ENCODE data around the gene MED14.

MED14 gene

DNA sequence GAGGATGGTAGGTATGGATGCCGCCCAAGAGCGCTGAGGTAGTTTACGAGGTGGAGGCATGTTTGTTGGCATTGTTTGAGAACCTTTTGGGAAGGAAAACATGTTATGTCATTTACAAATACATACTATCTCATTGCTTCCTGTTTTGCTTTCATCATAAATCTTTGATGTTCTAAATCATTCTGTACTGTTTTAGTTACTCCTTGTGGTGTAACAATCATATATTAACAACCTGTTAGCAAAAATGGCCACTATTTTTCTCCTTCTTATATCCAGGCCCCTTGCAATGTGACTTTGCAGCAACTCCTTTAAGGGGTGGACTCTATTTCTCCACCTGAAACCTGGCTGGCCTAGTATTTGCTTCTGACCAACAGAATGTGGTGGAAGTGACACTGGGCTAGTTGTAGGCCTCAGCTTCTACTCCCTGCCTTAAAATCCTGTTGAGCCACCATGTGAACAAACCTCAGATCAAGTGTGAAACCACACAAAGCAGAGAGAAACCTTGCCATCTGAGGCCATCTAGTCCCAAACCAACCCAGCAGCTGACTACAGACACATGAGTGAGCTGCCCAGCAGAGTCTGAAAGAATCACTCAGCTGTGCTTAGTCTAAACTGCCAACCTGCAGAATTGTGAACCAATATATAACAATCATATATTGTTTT lies 72.1 kb downstream of the MED14 start:
- DNase-seq = no peak

DNA sequence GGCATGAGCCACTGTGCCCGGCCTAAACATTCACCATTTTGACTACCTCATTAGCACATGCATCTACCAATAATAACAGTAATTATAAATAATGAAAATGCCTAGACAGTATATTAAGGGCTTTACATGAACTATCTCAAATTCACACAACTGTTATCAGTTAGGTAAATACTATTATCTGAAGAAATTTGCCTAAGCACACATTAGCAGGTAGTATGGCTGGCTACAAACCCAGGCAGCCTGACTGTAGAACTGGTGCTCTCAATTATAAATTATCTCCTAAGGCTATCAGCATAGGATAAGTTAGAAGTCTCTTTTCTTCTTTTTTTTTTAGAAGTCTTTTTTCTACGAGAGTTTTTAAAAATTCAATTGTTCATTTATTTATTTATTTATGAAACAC lies 73.9 kb downstream of the MED14 start:
- DNase-seq = no peak

DNA sequence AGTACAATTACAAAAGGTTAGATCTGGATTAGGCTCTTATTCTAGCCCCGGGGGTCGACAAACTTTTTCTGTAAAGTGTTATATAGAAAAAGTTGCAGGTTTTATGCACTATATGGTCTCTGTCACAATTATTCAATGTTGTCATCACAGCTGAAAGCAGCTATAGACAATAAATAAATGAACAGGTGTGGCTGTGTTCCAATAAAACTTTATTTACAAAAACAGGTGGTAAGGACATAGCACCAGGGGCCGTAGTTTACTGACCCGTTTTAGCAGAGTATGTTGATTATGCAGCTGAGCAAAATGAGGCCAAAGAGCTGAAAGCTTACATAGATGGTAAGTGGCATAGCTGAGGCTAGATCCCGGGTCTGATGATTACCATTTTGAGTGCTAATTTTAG lies 75.0 kb downstream of the MED14 start:
- no peak for DNase-seq

DNA sequence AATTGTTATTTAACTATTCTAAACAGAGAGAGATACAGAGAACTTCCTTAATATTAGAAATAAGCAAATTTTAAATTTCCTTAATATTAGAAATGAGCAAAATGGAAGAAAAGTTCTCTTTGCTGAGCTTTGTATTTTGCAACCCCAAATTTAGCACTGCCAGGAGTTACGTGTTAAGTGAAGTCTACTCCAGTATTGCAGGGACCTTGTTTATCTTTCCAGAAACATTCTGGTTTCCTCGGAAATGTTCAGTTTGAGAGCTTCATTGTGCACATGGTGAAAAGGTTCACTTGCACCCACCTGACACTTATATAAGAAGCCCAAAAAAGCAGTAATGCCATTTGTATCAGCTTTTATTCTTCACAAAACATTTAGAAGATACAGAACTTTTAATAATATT lies 81.8 kb downstream of the MED14 start:
- DNase-seq = no peak

DNA sequence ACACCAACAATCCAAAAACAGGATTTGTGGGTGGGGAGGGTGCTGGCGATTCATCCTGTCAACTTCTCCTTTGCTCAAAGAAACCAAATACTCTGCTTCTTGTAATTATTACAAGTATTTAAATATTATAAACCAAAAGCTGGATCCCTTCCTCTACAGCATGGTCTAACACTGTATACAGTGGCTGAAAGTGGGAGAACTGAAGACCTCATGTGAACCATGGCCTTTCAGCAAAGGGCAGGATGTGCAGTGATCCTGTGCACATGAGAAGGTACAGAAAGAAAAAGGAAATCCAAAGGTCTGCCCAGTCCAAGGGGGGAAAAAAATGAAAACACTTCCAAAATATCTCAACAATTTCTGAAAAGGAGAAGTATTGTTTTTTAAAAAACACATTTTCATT lies 82.7 kb downstream of the MED14 start:
- DNase-seq = no peak

DNA sequence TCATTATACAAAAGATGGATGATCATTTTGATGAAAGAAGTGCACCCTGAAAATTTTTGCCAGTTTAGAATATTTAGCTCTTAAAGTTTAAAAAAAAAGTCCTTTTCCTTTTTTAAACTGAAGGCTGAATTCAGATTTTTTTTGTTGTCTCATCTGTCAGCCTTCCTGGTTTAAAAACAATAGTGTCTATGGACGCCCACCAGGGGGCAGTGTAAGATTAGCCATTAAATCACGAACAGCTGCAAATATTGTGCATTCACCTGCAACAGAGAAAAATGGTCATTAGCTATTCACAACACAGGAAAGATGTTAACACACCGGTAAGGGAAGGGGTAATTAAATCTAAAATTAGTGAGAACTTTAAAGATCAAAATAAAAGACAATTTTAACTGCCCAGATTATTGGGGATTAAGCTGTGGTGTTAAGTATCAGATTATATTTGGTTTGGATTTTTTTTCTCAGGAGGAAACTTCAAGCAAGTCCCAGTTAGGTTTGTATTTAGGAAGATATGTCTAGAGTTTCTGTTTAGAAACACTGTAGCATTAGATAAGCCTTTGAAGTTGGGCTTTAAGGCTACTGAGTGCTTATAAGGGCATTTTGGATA lies 83.6 kb downstream of the MED14 start:
- DNase-seq = peak; percentile 40

DNA sequence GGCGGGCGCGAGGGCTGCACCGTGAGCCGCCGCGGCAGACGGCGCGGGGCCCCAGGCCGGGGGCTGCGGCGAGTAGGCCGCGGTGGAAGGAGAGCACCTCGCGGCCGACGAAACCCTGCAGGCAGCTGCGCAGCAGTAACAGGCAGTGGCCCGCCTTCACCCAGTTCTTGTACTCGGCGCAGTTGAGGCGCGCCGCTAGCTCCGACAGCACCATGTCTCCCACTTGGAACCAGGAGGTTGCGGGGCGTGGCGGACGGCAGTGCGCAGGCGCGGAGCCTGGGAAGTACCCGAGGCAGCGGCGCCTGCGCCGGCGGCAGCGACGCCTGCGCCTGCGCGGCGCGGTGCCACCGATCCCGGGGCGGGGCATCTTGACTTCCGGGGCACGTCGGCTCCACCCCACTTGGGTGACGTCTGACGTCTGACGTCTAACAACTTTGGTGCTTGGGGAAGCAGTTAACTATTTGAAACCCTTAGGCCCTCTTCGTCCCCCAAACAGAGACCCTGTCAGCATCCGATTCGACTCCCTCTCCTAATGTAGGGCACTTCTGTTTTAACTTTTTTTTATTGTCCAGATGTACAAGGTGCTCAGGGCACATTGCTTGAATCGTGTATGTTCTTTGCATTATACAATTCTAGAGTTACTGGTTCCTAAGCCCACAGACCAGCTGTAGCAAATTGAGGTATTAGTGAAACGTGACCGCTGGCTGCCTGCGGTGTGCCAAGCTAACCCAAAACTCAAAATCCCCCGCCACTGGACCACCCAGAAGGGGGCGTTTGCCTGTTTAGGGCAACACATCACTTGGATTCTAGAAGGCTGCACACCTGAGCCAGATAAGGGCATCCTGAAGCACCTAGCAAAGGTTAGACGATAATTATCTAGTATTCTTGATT lies 87.8 kb downstream of the MED14 start, which contains the start of gene CXorf38:
TSS of gene CXorf38 (minus strand) at position 255 of the 891 bp plus-strand sequence. CDS start at position 214, 41 bp downstream.
- DNase-seq = peak; percentile 87

DNA sequence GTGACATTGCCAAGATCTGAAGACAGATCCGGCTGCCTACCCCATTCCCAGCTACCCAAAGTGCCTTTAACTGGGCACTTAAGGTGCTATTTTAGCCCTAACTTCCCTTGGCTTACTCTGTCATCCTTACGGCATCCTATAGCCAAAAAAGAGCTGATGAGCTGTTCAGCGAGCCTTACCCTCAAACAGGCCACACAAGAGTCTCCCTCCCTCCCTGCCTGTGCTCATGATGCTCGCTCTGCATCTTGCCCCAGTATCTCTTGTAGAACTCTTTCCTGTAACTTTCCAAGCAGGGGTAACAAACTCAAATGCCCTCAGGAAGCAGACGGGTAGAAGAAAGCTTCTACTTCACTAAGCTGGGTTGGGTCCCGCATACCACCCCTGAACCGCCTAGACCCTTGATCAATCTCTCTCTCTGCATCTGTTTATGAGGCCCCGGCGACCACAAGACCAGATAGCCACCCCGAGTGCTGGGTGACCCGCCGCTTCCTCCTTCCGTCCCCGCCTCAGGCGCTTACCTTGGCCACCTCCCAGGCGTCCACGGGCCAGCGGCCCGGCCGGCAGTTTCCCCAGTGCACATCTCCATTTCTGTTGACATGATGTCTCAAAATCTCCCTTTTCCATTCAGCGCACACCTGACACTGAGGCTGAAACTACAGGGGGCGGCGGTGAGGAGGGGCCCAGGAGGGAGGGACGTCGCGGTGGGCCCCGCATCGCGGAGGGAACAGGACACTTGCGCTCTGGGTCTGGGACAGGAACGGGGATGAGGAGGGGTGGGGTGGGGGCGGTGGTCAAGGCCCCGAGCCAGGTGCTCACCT lies 88.6 kb downstream of the MED14 start:
- DNase-seq = peak; percentile 8

DNA sequence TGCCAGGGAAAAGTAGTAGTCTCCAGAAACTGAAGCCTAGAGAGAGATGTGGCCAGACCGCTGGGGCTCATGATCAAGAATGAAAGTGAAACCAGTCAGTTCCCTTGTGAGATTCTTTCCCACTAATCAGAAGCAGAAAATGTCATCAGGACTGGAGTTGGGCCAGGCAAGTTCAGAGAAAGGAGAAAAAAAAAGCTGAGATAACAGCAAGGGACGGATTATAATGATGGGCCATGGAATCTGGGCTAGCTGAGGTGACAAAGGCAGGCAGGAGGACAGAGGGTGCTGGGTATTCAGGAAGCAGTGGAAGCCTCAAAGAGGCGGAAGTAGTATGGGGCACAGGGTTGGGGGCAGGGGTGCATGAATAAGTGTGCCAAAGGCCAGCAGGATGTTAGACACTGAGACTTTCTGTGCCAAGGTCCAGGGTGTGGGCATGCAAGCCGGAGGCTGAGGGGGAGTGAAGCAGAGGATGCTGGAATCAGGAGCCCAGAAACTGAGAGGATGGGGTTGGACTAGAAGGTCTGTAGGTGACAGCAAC lies 90.5 kb downstream of the MED14 start:
- peak; percentile 29 for DNase-seq

DNA sequence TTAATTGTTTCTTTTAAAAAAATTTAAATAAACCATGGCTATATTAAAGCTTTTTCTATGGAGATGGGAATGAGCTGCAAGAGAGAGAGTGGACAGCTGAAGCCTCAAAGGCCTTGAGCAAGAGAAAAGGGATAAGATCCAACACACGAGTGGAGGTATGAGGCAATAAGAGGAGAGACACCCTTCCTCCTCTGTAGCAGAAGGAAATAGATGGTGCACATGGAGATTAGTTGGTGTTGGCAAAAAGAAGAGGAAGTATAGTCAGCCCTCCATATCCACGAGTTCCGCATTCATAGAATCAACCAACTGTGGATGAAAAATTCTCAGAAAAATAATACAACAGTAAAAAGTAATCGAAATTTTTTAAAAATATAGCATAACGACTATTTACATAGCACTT lies 91.2 kb downstream of the MED14 start:
- DNase-seq = no peak

DNA sequence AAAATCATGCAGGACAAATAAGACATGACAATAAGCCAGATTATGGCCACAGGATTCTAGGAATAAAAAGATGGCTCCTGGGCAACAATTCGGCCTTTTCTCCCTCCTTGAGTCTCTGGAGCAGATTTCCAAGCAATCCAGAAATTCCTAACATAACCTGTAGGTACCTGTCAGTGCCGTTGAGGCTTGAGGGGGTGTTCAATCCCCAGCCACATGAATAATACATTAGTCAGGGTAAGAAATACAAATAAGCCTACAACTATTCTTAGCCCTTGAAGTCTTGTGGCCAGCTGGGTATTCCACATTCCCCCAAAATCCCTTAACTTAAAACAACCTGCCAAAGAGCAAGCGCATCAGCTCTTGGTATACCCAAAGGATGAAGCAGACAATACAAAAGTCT lies 97.7 kb downstream of the MED14 start:
- no peak for DNase-seq

DNA sequence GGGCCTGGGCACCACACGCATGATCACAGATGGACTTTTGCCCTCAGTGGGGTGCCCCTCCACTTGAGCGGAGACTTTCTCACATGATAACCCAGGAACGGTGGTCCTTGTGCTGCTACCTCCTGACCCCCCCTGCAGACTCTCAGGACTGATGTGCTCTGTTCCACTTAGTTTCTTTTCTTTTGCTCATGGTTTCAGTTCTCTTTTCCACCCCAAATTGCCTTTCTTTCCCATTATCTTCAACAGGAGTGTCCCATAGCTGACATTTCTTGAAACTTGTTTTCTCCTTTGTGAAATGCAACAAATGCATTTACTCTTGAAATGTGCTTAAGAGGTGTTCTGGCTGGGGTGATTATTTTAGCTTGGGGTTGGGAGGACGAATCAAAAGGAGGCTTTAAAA lies 103.1 kb downstream of the MED14 start:
- no peak for DNase-seq

DNA sequence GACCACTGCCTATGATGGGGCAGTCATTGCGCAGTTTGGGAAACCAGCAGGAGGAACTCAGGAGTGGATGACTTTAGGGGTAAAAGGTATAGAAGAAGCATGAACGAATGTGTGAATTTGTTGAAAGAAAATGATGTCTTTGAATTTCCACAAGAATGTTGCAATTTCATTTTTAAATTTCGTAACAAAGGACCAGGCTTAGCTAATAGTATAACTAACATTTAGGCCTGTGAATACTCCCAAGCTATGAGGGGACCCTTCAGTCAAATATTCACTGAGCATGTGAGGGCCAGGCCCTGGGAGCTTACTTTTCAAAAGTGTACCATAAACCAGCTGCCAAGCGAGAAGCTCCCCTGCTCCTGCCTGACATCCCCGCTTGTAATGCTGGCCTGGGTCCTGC lies 106.8 kb downstream of the MED14 start:
- DNase-seq = no peak

DNA sequence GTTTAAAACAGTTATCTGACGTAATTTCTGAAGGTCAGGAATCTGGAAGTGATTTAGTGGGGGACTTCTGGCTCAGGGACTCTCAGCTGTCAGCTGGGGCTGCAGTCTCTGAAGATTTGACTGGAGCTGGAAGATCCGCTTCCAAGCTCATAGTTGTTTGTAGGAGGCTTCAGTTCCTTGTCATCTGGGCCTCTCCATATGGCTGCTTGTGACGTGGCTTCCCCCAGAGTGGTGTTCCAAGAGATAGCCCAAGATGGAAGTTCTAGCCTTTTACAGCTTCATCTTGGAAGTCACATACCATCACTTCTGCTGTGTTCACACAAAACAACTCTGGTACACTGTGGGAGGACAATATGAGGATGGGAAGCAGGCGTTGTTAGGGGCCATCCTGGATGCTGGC lies 110.0 kb downstream of the MED14 start:
- no peak for DNase-seq

DNA sequence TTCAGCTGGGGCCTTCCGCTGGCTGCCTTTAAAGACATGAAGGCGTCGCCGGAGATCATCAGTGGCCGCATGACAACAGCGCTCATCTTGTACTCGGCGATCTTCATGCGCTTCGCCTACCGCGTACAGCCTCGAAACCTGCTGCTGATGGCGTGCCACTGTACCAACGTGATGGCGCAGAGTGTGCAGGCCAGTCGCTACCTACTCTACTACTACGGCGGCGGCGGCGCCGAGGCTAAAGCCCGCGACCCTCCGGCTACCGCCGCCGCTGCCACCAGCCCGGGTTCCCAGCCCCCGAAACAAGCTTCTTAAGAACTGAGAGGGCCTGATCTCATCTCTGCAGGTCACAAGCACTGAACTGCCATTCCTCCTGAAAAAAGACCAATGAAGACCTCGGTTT lies 111.7 kb downstream of the MED14 start:
- DNase-seq = no peak

DNA sequence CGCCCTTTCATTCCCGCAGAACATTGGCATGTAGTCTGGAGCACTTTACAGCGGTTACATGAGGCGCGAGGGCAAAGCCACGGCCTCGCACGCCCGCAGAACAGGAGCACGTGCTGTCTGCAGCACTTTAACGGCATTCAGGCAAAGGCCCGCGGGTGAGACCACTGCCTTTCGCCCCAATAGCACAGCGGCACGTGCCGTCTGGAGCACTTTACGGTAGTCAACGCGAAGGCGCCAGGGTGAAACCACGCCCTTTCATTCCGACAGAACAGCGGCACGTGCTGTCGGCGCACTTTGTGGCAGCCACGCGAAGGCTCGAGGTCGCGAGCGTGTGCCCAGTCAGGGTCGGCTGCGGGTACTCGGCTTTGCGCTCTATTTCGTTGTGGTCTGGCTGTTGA lies 112.2 kb downstream of the MED14 start, which contains the start of gene MPC1L:
TSS of gene MPC1L (plus strand) at position 290 of the 398 bp plus-strand sequence. CDS start 138 bp downstream, outside the sequence.
- DNase-seq = no peak

DNA sequence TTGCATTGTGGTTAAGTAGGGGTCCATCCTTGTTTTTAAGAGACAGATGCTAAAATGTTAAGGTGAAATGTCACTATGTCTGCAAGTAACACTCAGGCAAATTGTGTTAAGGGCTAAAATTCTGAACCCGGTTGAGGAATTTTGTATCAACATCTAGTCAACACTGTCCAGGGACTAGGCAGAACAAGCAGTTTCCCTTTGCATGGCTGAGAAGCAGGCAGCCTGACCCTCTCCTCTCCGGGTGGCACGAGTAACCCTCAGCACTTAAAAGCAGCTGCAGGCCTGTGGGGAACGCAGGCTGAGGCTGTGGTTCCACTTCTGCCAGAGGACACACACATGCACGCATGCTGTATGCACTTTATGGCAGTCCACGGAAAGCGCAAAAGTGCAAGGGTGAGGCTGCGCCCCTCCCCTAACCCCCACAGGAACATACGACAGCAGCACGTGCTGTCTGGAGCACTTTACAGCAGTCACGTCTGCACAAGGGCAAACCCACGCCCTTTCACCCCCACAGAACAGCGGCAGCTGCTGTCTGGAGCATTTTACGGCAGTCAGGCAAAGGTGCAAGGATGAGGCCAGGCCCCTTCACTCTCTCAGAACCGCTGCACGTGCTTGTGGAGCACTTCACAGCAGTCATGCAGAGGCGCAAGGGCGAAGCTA lies 112.7 kb downstream of the MED14 start:
- no peak for DNase-seq

DNA sequence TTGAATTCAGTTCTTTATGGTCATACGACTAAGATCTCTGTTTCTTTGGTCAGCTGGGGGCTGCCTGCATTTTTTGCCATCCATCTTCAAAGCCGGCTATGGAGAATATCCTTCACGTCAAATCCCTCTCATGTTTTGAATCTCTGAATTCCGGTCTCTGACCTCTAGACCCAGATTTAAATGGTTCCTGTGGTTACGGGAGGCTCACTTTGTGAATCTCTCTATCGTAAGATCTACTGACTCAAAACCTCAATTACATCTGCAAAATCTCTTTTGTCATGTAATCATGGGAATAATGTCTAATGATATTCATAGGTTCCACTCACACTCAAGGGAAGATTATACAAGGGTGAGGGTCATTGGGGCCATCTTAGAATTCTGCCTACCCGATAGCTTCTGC lies 117.8 kb downstream of the MED14 start:
- no peak for DNase-seq

DNA sequence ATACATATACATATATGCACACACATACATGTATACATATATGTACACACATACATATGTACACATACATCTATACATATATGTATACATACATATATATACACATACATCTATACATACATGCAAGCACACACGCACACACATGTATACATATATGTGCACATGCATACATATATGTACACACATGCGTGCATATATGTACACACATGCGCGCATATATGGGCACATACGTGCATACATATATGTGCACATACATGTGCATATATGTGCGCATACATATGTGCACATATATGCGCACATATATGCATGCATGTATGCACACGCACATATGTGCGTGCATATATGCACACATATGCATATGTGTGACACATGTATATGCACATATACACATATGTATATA lies 119.4 kb downstream of the MED14 start:
- DNase-seq = no peak

DNA sequence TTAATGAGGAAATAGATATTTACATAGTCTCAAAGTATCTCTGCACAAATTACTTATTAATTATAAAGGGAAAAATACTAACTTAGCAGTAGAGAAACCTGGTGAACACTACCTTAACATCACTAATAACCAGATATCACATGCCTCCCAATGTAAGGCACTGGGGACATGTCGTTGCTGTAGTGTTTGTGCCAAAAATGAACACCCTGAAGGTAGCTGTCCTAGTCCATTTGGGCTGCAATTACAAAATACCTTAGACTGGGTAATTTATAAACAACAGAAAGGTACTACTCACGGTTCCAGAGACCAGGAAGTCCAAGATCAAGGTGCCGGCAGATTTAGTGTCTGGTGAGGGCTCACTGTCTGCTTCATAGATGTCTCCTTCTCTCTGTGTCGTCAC lies 122.8 kb downstream of the MED14 start:
- DNase-seq = no peak

DNA sequence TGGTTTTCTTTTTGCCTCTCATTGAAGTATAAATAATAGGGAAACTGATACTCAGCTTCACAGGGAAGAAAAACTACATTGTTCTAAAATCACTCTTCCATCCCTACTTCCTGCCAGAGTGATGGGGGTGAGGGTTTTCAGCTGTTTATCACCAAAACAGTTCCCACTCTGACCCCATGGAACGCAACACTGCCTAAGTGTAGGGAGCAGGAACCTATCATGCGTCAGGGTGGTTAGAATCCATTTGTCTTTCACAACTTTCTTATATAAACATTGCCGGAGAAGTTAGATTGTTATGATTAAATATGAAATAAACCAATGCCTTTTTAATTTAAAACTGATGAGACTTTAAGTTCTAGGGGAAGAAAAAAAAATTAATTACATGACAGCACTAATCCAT lies 128.0 kb downstream of the MED14 start:
- no peak for DNase-seq

DNA sequence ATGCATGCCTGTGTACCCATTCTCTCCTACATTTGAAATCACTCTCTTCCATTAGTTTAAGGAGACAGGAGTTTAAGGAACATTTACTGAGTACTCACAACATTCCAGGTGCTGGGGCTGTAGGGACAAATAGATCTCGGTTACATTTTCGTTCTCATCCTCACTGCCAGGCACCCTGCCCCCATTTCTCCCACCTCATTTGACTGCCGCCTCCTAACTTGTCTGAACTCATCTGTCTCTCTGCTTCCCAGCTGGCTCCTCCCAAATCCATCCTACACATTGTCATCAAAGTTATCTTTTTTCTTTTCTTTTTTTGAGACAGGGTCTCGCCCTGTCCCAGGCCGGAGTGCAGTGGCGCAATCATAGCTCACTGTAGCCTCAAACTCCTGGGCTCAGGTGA lies 131.9 kb downstream of the MED14 start:
- DNase-seq = no peak

All from activated effector memory CD4-positive, alpha-beta T cell treated with Interleukin-2 at 50 U/mL for 16 hours (primary cell).